Measurements from ENCODE around the gene DMD.

GRCh38 chrX:31336419-31336818, 1874.9 kb downstream of the DMD start:
- TF ChIP-seq, protein P1, sequence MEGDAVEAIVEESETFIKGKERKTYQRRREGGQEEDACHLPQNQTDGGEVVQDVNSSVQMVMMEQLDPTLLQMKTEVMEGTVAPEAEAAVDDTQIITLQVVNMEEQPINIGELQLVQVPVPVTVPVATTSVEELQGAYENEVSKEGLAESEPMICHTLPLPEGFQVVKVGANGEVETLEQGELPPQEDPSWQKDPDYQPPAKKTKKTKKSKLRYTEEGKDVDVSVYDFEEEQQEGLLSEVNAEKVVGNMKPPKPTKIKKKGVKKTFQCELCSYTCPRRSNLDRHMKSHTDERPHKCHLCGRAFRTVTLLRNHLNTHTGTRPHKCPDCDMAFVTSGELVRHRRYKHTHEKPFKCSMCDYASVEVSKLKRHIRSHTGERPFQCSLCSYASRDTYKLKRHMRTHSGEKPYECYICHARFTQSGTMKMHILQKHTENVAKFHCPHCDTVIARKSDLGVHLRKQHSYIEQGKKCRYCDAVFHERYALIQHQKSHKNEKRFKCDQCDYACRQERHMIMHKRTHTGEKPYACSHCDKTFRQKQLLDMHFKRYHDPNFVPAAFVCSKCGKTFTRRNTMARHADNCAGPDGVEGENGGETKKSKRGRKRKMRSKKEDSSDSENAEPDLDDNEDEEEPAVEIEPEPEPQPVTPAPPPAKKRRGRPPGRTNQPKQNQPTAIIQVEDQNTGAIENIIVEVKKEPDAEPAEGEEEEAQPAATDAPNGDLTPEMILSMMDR (IDR thresholded peaks at IDR 0.05), result no peak
- TF ChIP-seq EZH2phosphoT487 (IDR thresholded peaks at IDR 0.05), result no peak

Data from neural progenitor cell (in vitro differentiated cells).